SK-N-SH (cell line): ENCODE results near the gene LYRM7.

Experiments used
- CTCF ChIP-seq: fragments of 200-600 bp; sonication (generic); IDR thresholded peaks from 2 replicates; pipeline ENCODE4 v1.6.1; 2017; ENCODE audit warnings: antibody characterized with exemption, mild to moderate bottlenecking, moderate library complexity
- EP300 ChIP-seq, 2 experiments: IDR thresholded peaks; 2 replicates each; pipeline versions ENCODE4 v1.4.0 to v1.6.1; 2012; ENCODE audit warnings: borderline replicate concordance in 1 of 2, low read depth in 1 of 2, low read length in 1 of 2
- EZH2phosphoT487 ChIP-seq: fragments of 200-600 bp; sonication (generic); IDR thresholded peaks from 2 replicates; pipeline ENCODE4 v1.6.1; 2017; ENCODE audit warnings: low read depth, mixed run types, mild to moderate bottlenecking, antibody characterized with exemption, moderate library complexity, borderline replicate concordance
- JUND ChIP-seq: IDR thresholded peaks from 2 replicates; pipeline ENCODE4 v1.4.0; 2012
- MAX ChIP-seq: IDR thresholded peaks from 2 replicates; pipeline ENCODE4 v1.4.0; 2012; ENCODE audit warnings: low read depth
- PBX3 ChIP-seq: IDR thresholded peaks from 2 replicates; pipeline ENCODE4; 2012
- RFX5 ChIP-seq: IDR thresholded peaks from 2 replicates; pipeline ENCODE4 v1.6.1; 2012; ENCODE audit warnings: mild to moderate bottlenecking, improper control_type of control experiment, low read length
- TAF1 ChIP-seq: IDR thresholded peaks from 2 replicates; pipeline ENCODE4 v1.6.1; 2012; ENCODE audit warnings: low read depth, mild to moderate bottlenecking, low read length, moderate library complexity, borderline replicate concordance

- TF ChIP-seq MAX (no peak), CTCF (no peak), TAF1 (no peak), EZH2phosphoT487 (no peak), EP300 (IDR thresholded peaks at IDR 0.05; ENCODE audit: borderline replicate concordance in 1 of 2, low read depth in 1 of 2, low read length in 1 of 2) (no peak), JUND (no peak), PBX3 (no peak), RFX5 (no peak)
Measured at GRCh38 chr5:131210151-131210510, 39.4 kb downstream of the LYRM7 start.
